ENCODE data around the gene INAFM2. TPM values are rescaled to one million over a fixed set of nuclear protein-coding genes. Genes with fewer than 3 reads are reported as not detected.

INAFM2 gene
- total RNA-seq, 2 experiments from 2014 or later, result 3.3 to 4.4 TPM

- intact Hi-C loops (cut with micrococcal nuclease; ENCODE audit: unreplicated experiment), result no loop called here
- Histone ChIP-seq H3K79me2 (ENCODE audit: insufficient read depth, low read depth, low read length) (no peaks in the 10 kb centered on the region), H3K27ac (ENCODE audit: low read depth, low read length, poor library complexity, severe bottlenecking) (no peak overlapping the region), H3K4me2 (ENCODE audit: low read length) (no peak overlapping the region), H2AFZ (ENCODE audit: low read length) (no peak overlapping the region), H3K9me3 (ENCODE audit: low read length) (peaks cover 6% of the 10 kb centered on the region), H3K4me3 (ENCODE audit: low read depth, low read length, poor library complexity, severe bottlenecking) (no peak overlapping the region), H4K20me1 (ENCODE audit: insufficient read depth, low read length) (no peaks in the 10 kb centered on the region), H3K4me1 (ENCODE audit: insufficient read depth, low read length, poor library complexity, severe bottlenecking) (no peaks in the 10 kb centered on the region), H3K9me2 (ENCODE audit: insufficient read depth, low read length) (no peaks in the 10 kb centered on the region), H3K36me3 (ENCODE audit: insufficient read depth, low read length) (no peaks in the 10 kb centered on the region)
- TF ChIP-seq EZH2phosphoT487 (IDR thresholded peaks at IDR 0.05; ENCODE audit: borderline replicate concordance, low read depth, low read length) (no peak), CTCF (conservative IDR thresholded peaks at IDR 0.05; ENCODE audit: low read length) (no peak)
- no TSS peak for BruUV-seq (replicated peaks)
- ChIA-PET CTCF (ENCODE audit: unreplicated experiment) (no interaction called here), POLR2A (interaction anchor here (0.7 to 1.2 kb wide), 2 partner anchors 12 to 16 kb away, joined by 3 to 4 read pairs; no protein-coding TSS in a partner anchor)
- no peak for DNase-seq (ENCODE audit: low spot score)
Measured at GRCh38 chr15:40301467-40302179, 21.9 kb upstream of the INAFM2 start.

DNA sequence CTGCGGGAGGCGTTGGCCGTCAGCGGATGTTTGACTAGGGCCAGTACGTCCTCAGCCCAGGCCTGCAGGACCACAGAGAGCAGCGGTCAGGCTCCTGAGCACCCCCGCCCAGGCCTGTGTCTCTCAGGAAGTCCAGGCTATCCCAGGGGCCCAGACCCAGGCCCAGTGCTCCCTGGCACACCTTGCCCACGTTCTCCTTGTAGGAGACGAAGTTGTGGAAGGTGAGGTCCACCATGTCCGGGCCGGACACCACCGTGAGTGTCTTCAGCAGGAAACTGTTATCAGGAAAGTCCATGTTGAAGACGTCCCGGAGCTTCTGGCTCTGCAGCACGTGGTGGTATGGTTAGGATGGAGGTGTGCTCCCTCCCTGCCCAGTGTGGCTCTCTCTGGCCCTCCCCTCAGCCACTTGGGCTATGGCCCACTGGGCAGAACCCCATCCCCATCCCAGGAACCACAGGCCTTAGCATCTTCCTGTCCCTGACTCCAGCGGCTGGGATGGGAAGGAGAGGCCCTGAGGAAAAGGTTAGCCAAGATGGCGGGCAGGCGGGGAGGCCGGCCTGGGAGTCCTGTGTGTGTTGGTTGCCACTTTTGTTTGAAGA, 21.1 kb upstream of the INAFM2 start:
- BruUV-seq (replicated peaks), result no TSS peak
- Histone ChIP-seq H3K36me3 (ENCODE audit: insufficient read depth, low read length) (no peaks in the 10 kb centered on the region), H3K9me3 (ENCODE audit: low read length) (peaks cover 6% of the 10 kb centered on the region), H3K4me2 (ENCODE audit: low read length) (no peak overlapping the region), H3K4me1 (ENCODE audit: insufficient read depth, low read length, poor library complexity, severe bottlenecking) (no peaks in the 10 kb centered on the region), H3K4me3 (ENCODE audit: low read depth, low read length, poor library complexity, severe bottlenecking) (no peak overlapping the region), H3K79me2 (ENCODE audit: insufficient read depth, low read depth, low read length) (no peaks in the 10 kb centered on the region), H3K9me2 (ENCODE audit: insufficient read depth, low read length) (no peaks in the 10 kb centered on the region), H3K27ac (ENCODE audit: low read depth, low read length, poor library complexity, severe bottlenecking) (no peak overlapping the region), H2AFZ (ENCODE audit: low read length) (no peak overlapping the region), H4K20me1 (ENCODE audit: insufficient read depth, low read length) (no peaks in the 10 kb centered on the region)
- CTCF ChIA-PET (ENCODE audit: unreplicated experiment), result no interaction called here
- TF ChIP-seq EZH2phosphoT487 (IDR thresholded peaks at IDR 0.05; ENCODE audit: borderline replicate concordance, low read depth, low read length) (no peak), CTCF (conservative IDR thresholded peaks at IDR 0.05; ENCODE audit: low read length) (no peak)
- intact Hi-C loops (cut with micrococcal nuclease; ENCODE audit: unreplicated experiment), result no loop called here
- POLR2A ChIA-PET, result interaction anchor here (1.2 kb wide), 1 partner anchor 10 kb away, joined by 3 read pairs; no protein-coding TSS in a partner anchor
- no peak for DNase-seq (ENCODE audit: low spot score)

GRCh38 chr15:40302981-40303380, 20.5 kb upstream of the INAFM2 start:
- DNase-seq (ENCODE audit: low spot score), result no peak
- Histone ChIP-seq H3K36me3 (ENCODE audit: insufficient read depth, low read length) (no peaks in the 10 kb centered on the region), H3K4me1 (ENCODE audit: insufficient read depth, low read length, poor library complexity, severe bottlenecking) (no peaks in the 10 kb centered on the region), H3K27ac (ENCODE audit: low read depth, low read length, poor library complexity, severe bottlenecking) (no peak overlapping the region), H2AFZ (ENCODE audit: low read length) (no peak overlapping the region), H3K9me3 (ENCODE audit: low read length) (peaks cover 6% of the 10 kb centered on the region), H4K20me1 (ENCODE audit: insufficient read depth, low read length) (no peaks in the 10 kb centered on the region), H3K4me3 (ENCODE audit: low read depth, low read length, poor library complexity, severe bottlenecking) (no peak overlapping the region), H3K9me2 (ENCODE audit: insufficient read depth, low read length) (no peaks in the 10 kb centered on the region), H3K79me2 (ENCODE audit: insufficient read depth, low read depth, low read length) (no peaks in the 10 kb centered on the region), H3K4me2 (ENCODE audit: low read length) (no peak overlapping the region)
- ChIA-PET CTCF (ENCODE audit: unreplicated experiment) (no interaction called here), POLR2A (interaction anchor here (1.2 kb wide), 1 partner anchor 10 kb away, joined by 3 read pairs; no protein-coding TSS in a partner anchor)
- intact Hi-C loops (cut with micrococcal nuclease; ENCODE audit: unreplicated experiment), result no loop called here
- TF ChIP-seq CTCF (conservative IDR thresholded peaks at IDR 0.05; ENCODE audit: low read length), result no peak
- BruUV-seq (replicated peaks), result no TSS peak

All from OCI-LY7 (cell line).